ENCODE measurements around the gene NELL1.

- TF ChIP-seq POLR2AphosphoS5 (IDR thresholded peaks at IDR 0.05; ENCODE audit: low read depth, low read length) (no peak), REST (IDR thresholded peaks at IDR 0.05; ENCODE audit: insufficient read depth in 1 of 2, low read depth in 2 of 2, low read length in 2 of 2) (no peak), TAF1 (IDR thresholded peaks at IDR 0.05; ENCODE audit: borderline replicate concordance, insufficient read depth, low read length) (no peak), FOXP2 (optimal IDR thresholded peaks at IDR 0.05; ENCODE audit: borderline replicate concordance, extremely low read depth, extremely low read length, insufficient read depth) (no peak), SIN3A (IDR thresholded peaks at IDR 0.05; ENCODE audit: borderline replicate concordance, insufficient read depth, low read length) (no peak)
Measured at GRCh38 chr11:20881328-20882079, 212.1 kb downstream of the NELL1 start.
